PC-9 (cell line): ENCODE measurements around the gene DAAM1.

ENCODE experiments used
- CTCF ChIP-seq: fragments of 200-600 bp; sonication (generic); conservative IDR thresholded peaks from 2 replicates; pipeline ENCODE4 v1.6.1; 2017; ENCODE audit warnings: mixed run types, antibody characterized with exemption, mild to moderate bottlenecking, moderate library complexity
- EZH2 ChIP-seq: fragments of 200-600 bp; sonication (generic); IDR thresholded peaks from 2 replicates; pipeline ENCODE4 v1.8.0; 2017; ENCODE audit warnings: antibody characterized with exemption, low read depth

- TF ChIP-seq CTCF (no peak), EZH2 (no peak)
Measured at GRCh38 chr14:59244581-59244980, 56.1 kb downstream of the DAAM1 start.
